HG02970 (cell line): ENCODE results near the gene PTGER2.

Source experiments
- ATAC-seq: cut with Tn5 transposase; IDR thresholded peaks from one replicate; pipeline ENCODE4 v1.9.1; 2021; ENCODE audit warnings: mild to moderate bottlenecking, moderate library complexity, moderate number of reproducible peaks; ENCODE audit not compliant: unreplicated experiment, low FRiP score

Gene PTGER2

GRCh38 chr14:52365071-52365470 lies 51.0 kb downstream of the PTGER2 start:
- ATAC-seq, result no peak

DNA sequence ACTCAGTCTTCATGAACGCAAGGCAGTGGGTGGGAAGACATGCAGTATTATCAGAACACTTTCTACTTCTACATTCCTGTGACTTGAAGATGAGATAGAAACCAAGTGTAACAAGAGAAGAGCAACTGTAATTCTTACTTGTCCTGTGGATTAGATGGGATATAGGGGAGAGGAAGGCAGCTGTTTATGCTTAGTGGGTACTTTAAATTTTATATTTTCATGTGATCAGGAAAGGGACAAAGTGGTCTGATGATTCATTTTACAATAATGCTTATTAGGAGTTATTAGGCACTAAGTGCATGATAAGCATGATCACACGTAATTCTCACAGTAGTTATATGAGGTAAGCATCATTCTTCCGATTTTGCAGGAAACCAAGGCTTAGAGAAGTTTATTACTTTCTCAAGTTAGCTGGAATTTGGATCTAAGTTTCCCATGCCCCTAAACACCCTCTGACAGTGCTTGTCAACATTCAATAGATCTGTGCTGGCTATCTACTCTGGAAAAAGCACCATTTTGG lies 52.7 kb downstream of the PTGER2 start:
- ATAC-seq, result no peak

GRCh38 chr14:52369305-52369801 lies 55.2 kb downstream of the PTGER2 start:
- ATAC-seq, result no peak

DNA sequence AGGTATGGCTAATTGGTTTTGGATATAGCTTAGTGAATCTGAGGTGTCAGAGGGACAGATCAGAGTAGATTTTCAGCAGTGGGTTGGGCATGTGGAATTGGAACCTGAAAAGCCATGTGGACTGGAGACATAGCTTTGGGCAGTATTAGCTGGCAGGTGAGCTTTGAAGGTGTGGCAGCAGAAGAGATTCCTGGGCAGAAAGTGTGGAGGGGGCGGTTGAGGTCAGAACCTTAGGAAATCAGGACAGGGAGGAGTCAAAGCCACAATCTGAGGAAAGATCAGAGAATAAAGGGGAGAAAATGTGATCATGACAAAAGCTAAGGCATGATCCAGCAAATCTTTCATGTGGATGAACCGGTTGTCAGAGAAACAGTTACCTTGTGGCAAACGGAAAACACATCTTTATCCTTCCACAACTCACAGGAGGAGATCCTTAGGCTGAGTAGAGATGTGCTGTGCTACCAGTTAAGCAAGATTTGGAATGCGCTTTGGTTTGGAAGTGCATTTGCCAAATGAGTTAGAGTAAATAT lies 56.4 kb downstream of the PTGER2 start:
- ATAC-seq, result no peak

DNA sequence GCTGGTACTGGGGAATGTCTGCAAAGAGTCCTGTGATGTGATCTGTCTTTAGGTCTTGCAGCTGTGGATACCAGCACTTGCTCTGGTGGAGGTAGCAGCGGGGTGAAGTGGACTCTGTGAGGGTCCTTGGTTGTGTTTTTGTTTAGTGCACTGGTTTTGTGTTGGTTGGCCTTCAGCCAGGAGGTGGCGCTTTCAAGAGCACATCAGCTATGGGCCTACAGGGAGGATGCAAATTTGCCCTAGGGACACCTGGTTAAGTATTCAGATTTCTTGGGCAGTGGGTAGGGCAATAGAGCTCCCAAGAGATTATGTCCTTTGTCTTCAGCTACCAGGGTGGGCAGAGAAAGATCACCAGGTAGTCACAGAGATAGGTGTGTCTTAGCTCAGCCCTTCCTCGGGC lies 63.8 kb downstream of the PTGER2 start:
- ATAC-seq, result no peak
